Stimulated activated naive CD4-positive, alpha-beta T cell (primary cell): ENCODE results near the gene PODXL2.

ENCODE experiments used
- DNase-seq, 6 experiments: peaks; one replicate each; lab custom pipeline; 2025; lab: John Stamatoyannopoulos, UW

The PODXL2 gene

GRCh38 chr3:127655641-127656040 lies 26.7 kb downstream of the PODXL2 start:
- DNase-seq = no peak

DNA sequence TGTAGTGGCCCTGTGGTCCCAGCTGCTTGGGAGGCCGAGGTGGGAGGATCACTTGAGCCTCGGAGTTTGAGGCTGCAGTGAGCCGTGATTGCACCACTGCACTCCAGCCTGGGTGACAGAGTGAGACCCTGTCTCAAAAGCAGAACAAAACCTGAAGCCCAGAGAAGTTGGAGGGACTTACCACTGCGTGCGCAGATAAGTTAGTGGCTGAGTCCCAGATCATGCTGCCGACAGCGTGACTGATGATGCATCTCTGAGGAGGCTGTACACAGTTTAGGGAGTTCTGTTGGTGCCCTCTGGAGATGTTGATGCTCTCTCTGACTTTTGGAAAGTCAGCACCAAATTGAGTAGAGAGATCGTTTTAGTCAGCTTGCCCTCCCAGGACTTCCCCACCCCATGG lies 27.9 kb downstream of the PODXL2 start:
- no peak for DNase-seq

- no peak for DNase-seq
These were observed 29.2 kb downstream of the PODXL2 start for GRCh38 chr3:127658234-127658633.

GRCh38 chr3:127660621-127661251 lies 31.8 kb downstream of the PODXL2 start:
- no peak for DNase-seq

- DNase-seq = no peak
These were observed 32.6 kb downstream of the PODXL2 start for GRCh38 chr3:127661600-127661999.

GRCh38 chr3:127662001-127662469 lies 33.0 kb downstream of the PODXL2 start:
- DNase-seq = no peak

DNA sequence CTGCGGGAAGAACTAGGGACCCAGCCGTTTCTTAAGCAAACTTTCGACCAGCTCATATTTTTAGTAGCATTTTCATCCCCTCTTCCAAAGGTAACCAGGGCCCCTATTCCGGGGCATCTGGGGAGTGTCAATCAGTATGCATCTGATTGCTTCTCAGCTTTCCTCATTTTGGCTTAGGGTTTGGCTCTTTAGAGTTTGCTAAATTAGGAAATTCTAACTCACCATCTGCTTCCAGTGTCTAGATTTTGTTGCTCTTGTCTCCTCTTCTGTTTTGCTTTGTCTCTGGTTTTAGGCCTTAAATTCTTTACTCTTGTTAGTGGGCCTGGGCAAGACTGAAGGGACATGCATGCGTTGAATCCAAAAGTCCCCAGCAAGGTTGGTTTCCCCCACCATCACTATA lies 34.2 kb downstream of the PODXL2 start:
- DNase-seq = no peak

DNA sequence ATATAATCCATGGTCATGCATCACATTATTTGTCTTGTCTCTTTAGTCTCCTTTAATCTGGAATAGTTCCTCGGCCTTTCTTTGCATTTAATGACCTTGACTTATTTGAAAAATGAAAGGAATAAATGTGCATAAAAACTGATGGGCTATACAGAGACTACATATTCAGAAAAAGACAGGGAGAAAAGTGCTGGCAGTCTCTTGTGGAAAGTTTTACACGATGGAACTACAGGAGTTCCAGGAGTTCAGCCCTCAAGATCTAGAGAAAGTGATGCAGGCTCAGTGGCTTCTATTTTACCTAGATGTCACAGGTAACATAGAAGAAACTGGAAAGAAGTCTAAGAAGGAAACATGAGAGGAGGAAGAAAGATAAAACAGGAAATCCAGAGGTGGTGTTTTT lies 36.2 kb downstream of the PODXL2 start:
- DNase-seq = no peak

DNA sequence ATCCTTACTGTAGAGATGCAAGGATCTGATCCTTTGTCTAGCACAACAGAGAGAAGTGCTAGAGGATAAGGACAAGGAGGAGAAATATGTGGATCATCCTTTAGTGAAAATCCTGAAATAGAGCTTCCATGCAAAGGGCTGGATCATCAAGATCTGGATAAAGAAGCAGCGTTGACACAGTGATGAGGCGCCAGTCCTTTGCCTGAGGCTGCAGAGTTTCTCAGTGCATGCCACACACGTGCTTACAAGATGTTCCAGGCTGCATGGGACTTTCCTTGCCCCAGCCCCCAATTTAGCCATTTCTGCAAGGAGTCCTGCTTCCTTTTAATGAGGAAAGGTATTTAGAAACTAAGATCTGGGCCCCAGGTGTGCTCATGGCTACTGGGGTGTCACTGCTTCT lies 36.6 kb downstream of the PODXL2 start:
- no peak for DNase-seq

DNA sequence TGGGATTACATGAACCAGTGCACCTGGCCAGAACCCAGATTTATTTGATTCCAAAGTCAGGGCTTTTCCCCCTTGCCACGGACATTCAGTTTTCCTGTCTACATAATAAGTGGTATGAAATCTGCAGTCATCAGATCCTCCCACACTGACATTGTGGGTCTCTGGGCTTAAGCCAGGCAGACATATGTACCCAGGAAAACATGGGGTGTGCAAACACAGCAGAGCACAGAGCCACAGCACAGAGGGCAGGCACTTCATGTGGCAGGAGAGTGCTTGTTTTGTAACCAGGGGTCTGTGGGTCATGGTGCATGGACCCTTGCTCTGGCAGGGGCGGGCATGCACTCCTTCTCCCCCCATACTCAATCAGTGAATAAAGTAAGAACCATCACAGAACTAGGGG lies 37.7 kb downstream of the PODXL2 start:
- no peak for DNase-seq

DNA sequence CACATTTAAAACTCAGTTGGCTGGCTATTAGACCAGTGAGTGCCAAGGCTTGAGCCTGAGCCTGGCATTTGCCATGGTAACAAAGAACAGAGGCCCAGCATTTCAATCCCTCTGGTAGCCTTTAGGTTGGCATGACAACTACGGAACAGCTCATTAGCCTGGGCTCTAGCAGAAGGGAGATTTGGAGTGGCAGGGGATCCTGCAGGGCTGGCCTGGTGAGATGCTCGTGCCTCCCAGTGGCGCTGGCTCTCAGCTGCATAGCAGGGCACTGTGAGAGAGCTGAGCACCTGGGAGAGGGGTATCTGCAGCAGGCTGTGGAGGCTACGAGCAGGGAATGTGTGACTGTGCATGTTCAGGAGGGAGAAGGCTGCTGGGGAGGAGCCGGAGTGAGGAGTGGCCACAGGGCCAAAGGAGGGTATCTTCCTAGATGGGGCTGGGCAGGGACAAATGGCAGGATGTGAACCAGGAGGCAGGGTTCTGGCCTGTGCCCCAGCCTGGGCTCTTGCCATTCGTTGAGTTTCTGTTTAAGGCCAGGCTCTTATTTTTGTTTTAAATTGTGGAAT lies 38.2 kb downstream of the PODXL2 start:
- DNase-seq = no peak

GRCh38 chr3:127668906-127669305 lies 39.9 kb downstream of the PODXL2 start:
- DNase-seq = no peak

DNA sequence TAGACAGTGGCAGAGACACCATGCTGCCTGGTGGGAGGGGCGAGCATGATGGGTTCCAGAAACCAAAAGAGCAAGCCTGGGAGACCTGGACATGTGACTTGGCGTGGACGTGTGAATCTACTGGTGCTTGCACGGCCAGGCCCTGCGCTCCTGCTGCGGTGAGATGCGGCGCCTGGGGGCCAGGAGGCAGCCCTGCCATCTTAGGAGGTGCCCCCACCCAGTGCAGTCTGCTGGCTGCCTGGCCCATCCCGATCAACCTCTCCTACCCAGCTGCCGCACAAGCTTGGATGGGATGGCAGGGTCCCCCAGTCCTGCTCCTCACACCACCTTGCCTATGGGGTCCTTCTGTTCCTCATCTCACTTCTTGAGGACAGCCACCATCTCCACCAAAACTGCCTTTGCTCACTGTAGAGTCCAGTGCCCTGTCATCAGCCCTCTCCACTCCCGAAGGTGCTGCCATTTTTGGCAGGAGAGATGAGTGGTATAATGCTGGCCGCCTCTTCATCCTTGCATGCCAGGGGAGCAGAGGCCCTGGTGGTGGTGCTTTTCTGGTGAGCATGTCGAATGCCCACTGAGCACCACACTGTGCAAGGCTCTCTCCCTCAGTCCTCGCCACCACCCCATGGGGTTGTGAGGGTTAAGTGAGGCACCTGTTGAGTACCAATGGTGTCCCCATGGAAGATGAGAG lies 40.7 kb downstream of the PODXL2 start:
- no peak for DNase-seq

- DNase-seq = no peak
These were observed 41.2 kb downstream of the PODXL2 start for GRCh38 chr3:127670229-127670559.

DNA sequence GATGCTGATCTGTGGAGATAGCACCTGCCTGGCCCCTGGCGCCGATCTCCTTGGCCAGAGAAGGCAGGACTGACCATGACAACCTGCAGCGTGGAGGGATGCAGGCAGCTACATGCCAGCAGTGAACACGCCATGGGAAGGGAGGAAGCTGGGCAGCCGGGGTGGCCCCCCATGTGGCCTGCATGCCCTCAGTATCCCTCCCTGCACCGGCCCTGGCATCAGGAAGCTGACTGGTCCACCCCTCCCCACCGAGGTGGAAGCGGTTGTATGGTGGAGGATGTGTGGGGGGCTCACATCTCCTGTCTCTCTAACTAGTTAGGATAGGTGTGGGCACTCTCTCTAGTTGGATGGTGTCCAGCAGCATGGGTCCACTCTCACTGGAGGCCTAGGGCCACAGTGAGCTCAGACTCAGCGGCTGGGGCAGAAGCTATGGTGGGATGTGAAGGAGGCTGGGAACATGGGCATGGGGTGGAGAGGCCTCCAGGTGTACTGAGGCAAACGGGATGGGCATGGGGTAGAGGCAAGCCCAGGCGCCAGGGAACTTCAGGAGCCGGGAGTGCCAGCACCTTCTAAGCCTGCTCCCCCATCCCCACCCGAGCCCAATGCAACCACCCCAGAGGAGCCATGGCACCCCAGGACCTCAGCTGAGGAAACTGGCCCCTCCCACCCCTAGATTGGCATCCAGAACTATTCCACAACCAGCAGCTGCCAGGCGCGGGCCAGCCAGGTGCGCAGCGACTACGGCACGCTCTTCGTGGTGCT lies 42.0 kb downstream of the PODXL2 start:
- no peak for DNase-seq

DNA sequence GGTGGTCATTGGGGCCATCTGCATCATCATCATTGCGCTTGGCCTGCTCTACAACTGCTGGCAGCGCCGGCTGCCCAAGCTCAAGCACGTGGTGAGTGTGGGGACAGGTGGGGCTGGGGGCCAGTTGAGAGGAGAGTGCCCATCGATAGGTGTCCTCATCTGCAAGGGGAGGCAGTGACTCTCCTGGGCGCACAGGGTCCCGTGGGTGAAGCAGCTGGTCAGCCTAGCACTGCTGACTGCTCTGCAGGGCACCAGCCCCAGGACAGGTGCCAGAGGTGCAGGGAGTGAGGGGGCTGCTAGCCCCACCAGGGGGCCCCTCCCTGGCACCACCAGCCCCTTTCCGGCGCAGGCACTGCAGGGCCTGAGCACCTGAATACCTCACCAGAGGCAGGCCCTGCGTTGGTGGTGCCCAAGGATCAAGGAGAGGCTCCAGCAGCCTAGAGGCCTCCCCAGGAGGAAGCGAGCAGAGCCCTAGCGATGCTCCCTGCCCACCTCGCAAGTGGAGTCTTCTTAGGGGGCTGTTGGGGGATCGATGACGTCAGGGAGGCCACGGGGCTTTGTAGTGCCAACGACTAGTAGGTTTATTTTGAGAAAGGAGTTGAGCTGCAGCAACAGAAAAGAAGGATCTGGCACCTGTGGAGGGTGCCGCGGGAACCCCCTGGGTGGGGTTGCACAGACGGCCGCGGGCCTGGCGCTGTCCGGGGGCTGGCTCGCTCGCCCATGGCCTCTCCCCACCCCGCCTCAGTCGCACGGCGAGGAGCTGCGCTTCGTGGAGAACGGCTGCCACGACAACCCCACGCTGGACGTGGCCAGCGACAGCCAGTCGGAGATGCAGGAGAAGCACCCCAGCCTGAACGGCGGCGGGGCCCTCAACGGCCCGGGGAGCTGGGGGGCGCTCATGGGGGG lies 42.8 kb downstream of the PODXL2 start:
- peak in 4 of 6 experiments; percentile 29 to 80 (median 44) for DNase-seq

GRCh38 chr3:127672429-127673190 lies 43.6 kb downstream of the PODXL2 start, which contains the start of gene ABTB1:
Gene ABTB1, plus strand, starts transcription at chr3:127672952. Its CDS starts 74 bp downstream, at chr3:127673026.
- DNase-seq = peak; percentile 81 to 88 (median 84)

- DNase-seq = peak in 4 of 6 experiments; percentile 31 to 79 (median 62)
These were observed 44.5 kb downstream of the PODXL2 start for GRCh38 chr3:127673191-127674100.

DNA sequence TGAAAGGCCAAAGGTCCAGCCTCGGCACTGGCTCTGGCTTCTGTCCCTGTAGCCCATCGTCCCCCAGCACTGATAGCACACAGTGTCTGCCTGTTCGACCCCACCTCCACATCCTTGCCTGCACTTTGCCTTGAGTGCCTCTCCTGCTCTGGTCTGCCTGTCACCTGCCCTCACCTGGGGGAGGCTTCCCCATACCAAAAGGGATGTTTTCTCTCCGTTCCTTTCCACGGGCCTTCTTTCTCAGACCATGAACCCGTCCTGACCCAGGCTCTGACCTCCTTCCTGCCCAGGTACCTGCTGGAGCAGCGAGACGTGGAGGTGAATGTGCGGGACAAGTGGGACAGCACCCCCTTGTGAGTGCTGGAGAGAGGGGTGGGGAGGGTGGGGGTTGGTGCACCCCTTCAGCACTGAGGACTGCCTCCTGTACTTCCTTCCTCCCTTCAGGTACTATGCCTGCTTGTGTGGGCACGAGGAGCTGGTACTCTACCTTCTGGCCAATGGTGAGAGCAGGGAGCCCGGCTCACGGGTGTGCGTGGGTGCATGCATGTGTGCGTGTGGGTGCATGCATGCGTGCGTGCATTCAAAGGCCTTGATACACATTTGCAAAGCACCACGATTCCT lies 45.2 kb downstream of the PODXL2 start:
- DNase-seq = peak in 3 of 6 experiments; percentile 17 to 42 (median 24)
